WTC11 (cell line): ENCODE data around the gene DMXL2. TPM values are rescaled to one million over a fixed set of nuclear protein-coding genes. Genes with fewer than 3 reads are reported as not detected.

Experiments
- ATAC-seq: fragments of 200-7000 bp; cut with Tn5 transposase; 2 replicates; pipeline ENCODE4 v1.10.0; 2021; ENCODE audit warnings: mild to moderate bottlenecking, moderate library complexity
- CTCF ChIA-PET: fragments of 300-600 bp; sonication (Branson Sonifier 250); formaldehyde crosslinking; loops from one replicate; lab custom pipeline; 2021; ENCODE audit warnings: antibody characterized with exemption; lab: Charles Lee
- POLR2A ChIA-PET: fragments of 350-600 bp; sonication (Branson Sonifier 250); formaldehyde crosslinking; loops from one replicate; lab custom pipeline; 2021; ENCODE audit warnings: antibody characterized with exemption; lab: Charles Lee
- DNase-seq: peaks from one replicate; pipeline ENCODE4 v3.0.0; 2021; ENCODE audit warnings: low spot score
- H3K27ac Mint-ChIP-seq: 2 replicates; pipeline ENCODE4 v1.8.0; 2021; ENCODE audit warnings: mixed read lengths
- H3K27me3 Mint-ChIP-seq: 2 replicates; pipeline ENCODE4 v1.8.0; 2021; ENCODE audit warnings: low read depth, mild to moderate bottlenecking, moderate library complexity, mixed read lengths
- H3K36me3 Mint-ChIP-seq: 2 replicates; pipeline ENCODE4 v1.8.0; 2021; ENCODE audit warnings: mixed read lengths
- H3K4me1 Mint-ChIP-seq: 2 replicates; pipeline ENCODE4 v1.8.0; 2022; ENCODE audit warnings: mixed read lengths
- H3K4me3 Mint-ChIP-seq: 2 replicates; pipeline ENCODE4 v1.8.0; 2021; ENCODE audit warnings: mild to moderate bottlenecking, moderate library complexity, mixed read lengths
- H3K9me3 Mint-ChIP-seq: 2 replicates; pipeline ENCODE4 v1.8.0; 2021; ENCODE audit warnings: mixed read lengths
- ESRRA ChIP-seq: sonication (generic); formaldehyde crosslinking; IDR thresholded peaks from 2 replicates; pipeline ENCODE4 v1.8.1; 2022; ENCODE audit warnings: mild to moderate bottlenecking, missing genetic modification reagents, borderline replicate concordance
- FOXJ3 ChIP-seq: sonication (generic); formaldehyde crosslinking; IDR thresholded peaks from 2 replicates; pipeline ENCODE4 v1.9.0; 2021; ENCODE audit warnings: missing genetic modification reagents, mild to moderate bottlenecking, borderline replicate concordance
- GABPB1 ChIP-seq: sonication (generic); formaldehyde crosslinking; IDR thresholded peaks from 2 replicates; pipeline ENCODE4 v1.8.1; 2023; ENCODE audit warnings: mild to moderate bottlenecking, missing genetic modification reagents
- GTF2I ChIP-seq: fragments of 250-450 bp; sonication (Bioruptor Pico); conservative IDR thresholded peaks from 2 replicates; pipeline ENCODE4 v1.4.0; 2021; ENCODE audit warnings: mild to moderate bottlenecking
- HMGA2 ChIP-seq: fragments of 250-450 bp; sonication (Bioruptor Pico); IDR thresholded peaks from 2 replicates; pipeline ENCODE4 v1.4.0; 2021; ENCODE audit warnings: mild to moderate bottlenecking, moderate library complexity
- JUN ChIP-seq: sonication (generic); formaldehyde crosslinking; IDR thresholded peaks from 2 replicates; pipeline ENCODE4 v1.8.0; 2023; ENCODE audit warnings: mild to moderate bottlenecking, missing genetic modification reagents
- NFYB ChIP-seq: sonication (generic); formaldehyde crosslinking; conservative IDR thresholded peaks from 2 replicates; pipeline ENCODE4 v1.8.0; 2022; ENCODE audit warnings: low read depth, missing genetic modification reagents
- NR1H2 ChIP-seq: sonication (generic); formaldehyde crosslinking; IDR thresholded peaks from 2 replicates; pipeline ENCODE4 v1.9.0; 2021; ENCODE audit warnings: mild to moderate bottlenecking, moderate library complexity, missing genetic modification reagents
- PRRX2 ChIP-seq: fragments of 250-450 bp; sonication (Bioruptor Pico); IDR thresholded peaks from 2 replicates; pipeline ENCODE4 v1.8.0; 2021; ENCODE audit warnings: mild to moderate bottlenecking
- RELA ChIP-seq: sonication (generic); formaldehyde crosslinking; IDR thresholded peaks from 2 replicates; pipeline ENCODE4 v1.8.1; 2022; ENCODE audit warnings: missing genetic modification reagents, mild to moderate bottlenecking, borderline replicate concordance
- RORB ChIP-seq: fragments of 250-450 bp; sonication (Bioruptor Pico); IDR thresholded peaks from 2 replicates; pipeline ENCODE4 v1.9.0; 2021; ENCODE audit warnings: mild to moderate bottlenecking
- TEAD1 ChIP-seq: sonication (generic); formaldehyde crosslinking; IDR thresholded peaks from 2 replicates; pipeline ENCODE4 v1.8.0; 2022; ENCODE audit warnings: mild to moderate bottlenecking, missing genetic modification reagents
- ZNF138 ChIP-seq: sonication (generic); formaldehyde crosslinking; conservative IDR thresholded peaks from 2 replicates; pipeline ENCODE4 v1.8.1; 2022; ENCODE audit warnings: mild to moderate bottlenecking, moderate library complexity, missing genetic modification reagents
- ZNF219 ChIP-seq: sonication (generic); formaldehyde crosslinking; IDR thresholded peaks from 2 replicates; pipeline ENCODE4 v1.8.0; 2023; ENCODE audit warnings: missing genetic modification reagents, mild to moderate bottlenecking, borderline replicate concordance
- ZNF671 ChIP-seq: fragments of 250-450 bp; sonication (Bioruptor Pico); IDR thresholded peaks from 2 replicates; pipeline ENCODE4 v1.8.0; 2021; ENCODE audit warnings: mild to moderate bottlenecking
- total RNA-seq: library from RNA; stranded (reverse); gene quantifications from 3 replicates; pipeline ENCODE4 v1.2.3, GENCODE V29; 2021
- TF ChIP-seq, protein P1 (sequence below): sonication (generic); formaldehyde crosslinking; IDR thresholded peaks from 2 replicates; pipeline ENCODE4 v1.8.0; 2022; ENCODE audit warnings: mild to moderate bottlenecking, missing genetic modification reagents
- TF ChIP-seq, protein P2 (sequence below): sonication (generic); formaldehyde crosslinking; IDR thresholded peaks from 2 replicates; pipeline ENCODE4 v1.8.0; 2023; ENCODE audit warnings: missing genetic modification reagents
- TF ChIP-seq, protein P3 (sequence below): sonication (generic); formaldehyde crosslinking; IDR thresholded peaks from 2 replicates; pipeline ENCODE4 v1.8.1; 2023; ENCODE audit warnings: mild to moderate bottlenecking, missing genetic modification reagents, borderline replicate concordance
- TF ChIP-seq, protein P4 (sequence below): sonication (generic); formaldehyde crosslinking; IDR thresholded peaks from 2 replicates; pipeline ENCODE4 v1.8.1; 2023; ENCODE audit warnings: mild to moderate bottlenecking, moderate library complexity, missing genetic modification reagents
- TF ChIP-seq, protein P5 (sequence below): sonication (generic); formaldehyde crosslinking; conservative IDR thresholded peaks from 2 replicates; pipeline ENCODE4 v1.8.1; 2023; ENCODE audit warnings: mild to moderate bottlenecking, low read depth, missing genetic modification reagents, moderate library complexity

Gene DMXL2
- total RNA-seq, 1 experiment from 2014 or later, result 10.4 TPM

GRCh38 chr15:51550841-51551240 lies 71.7 kb downstream of the DMXL2 start:
- DNase-seq (no peak), ATAC-seq (no peak)
- no peak for TF ChIP-seq GTF2I (CRISPR knock-in tag)
- no peak for TF ChIP-seq NR1H2 (CRISPR knock-in tag)
- TF ChIP-seq, protein P1, sequence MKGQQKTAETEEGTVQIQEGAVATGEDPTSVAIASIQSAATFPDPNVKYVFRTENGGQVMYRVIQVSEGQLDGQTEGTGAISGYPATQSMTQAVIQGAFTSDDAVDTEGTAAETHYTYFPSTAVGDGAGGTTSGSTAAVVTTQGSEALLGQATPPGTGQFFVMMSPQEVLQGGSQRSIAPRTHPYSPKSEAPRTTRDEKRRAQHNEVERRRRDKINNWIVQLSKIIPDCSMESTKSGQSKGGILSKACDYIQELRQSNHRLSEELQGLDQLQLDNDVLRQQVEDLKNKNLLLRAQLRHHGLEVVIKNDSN (CRISPR knock-in tag), result no peak
- TF ChIP-seq ZNF138 (CRISPR knock-in tag), result no peak
- TF ChIP-seq ESRRA (CRISPR knock-in tag), result no peak
- no peak for TF ChIP-seq FOXJ3
- no peak for TF ChIP-seq ZNF219
- no peak for TF ChIP-seq PRRX2
- no peak for TF ChIP-seq JUN
- TF ChIP-seq HMGA2 (CRISPR knock-in tag), result no peak
- no peak for TF ChIP-seq NFYB (CRISPR knock-in tag)
- TF ChIP-seq TEAD1 (CRISPR knock-in tag), result no peak
- TF ChIP-seq, protein P2, sequence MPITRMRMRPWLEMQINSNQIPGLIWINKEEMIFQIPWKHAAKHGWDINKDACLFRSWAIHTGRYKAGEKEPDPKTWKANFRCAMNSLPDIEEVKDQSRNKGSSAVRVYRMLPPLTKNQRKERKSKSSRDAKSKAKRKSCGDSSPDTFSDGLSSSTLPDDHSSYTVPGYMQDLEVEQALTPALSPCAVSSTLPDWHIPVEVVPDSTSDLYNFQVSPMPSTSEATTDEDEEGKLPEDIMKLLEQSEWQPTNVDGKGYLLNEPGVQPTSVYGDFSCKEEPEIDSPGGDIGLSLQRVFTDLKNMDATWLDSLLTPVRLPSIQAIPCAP (CRISPR knock-in tag), result no peak
- TF ChIP-seq, protein P3, sequence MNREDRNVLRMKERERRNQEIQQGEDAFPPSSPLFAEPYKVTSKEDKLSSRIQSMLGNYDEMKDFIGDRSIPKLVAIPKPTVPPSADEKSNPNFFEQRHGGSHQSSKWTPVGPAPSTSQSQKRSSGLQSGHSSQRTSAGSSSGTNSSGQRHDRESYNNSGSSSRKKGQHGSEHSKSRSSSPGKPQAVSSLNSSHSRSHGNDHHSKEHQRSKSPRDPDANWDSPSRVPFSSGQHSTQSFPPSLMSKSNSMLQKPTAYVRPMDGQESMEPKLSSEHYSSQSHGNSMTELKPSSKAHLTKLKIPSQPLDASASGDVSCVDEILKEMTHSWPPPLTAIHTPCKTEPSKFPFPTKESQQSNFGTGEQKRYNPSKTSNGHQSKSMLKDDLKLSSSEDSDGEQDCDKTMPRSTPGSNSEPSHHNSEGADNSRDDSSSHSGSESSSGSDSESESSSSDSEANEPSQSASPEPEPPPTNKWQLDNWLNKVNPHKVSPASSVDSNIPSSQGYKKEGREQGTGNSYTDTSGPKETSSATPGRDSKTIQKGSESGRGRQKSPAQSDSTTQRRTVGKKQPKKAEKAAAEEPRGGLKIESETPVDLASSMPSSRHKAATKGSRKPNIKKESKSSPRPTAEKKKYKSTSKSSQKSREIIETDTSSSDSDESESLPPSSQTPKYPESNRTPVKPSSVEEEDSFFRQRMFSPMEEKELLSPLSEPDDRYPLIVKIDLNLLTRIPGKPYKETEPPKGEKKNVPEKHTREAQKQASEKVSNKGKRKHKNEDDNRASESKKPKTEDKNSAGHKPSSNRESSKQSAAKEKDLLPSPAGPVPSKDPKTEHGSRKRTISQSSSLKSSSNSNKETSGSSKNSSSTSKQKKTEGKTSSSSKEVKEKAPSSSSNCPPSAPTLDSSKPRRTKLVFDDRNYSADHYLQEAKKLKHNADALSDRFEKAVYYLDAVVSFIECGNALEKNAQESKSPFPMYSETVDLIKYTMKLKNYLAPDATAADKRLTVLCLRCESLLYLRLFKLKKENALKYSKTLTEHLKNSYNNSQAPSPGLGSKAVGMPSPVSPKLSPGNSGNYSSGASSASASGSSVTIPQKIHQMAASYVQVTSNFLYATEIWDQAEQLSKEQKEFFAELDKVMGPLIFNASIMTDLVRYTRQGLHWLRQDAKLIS (CRISPR knock-in tag), result no peak
- TF ChIP-seq, protein P4, sequence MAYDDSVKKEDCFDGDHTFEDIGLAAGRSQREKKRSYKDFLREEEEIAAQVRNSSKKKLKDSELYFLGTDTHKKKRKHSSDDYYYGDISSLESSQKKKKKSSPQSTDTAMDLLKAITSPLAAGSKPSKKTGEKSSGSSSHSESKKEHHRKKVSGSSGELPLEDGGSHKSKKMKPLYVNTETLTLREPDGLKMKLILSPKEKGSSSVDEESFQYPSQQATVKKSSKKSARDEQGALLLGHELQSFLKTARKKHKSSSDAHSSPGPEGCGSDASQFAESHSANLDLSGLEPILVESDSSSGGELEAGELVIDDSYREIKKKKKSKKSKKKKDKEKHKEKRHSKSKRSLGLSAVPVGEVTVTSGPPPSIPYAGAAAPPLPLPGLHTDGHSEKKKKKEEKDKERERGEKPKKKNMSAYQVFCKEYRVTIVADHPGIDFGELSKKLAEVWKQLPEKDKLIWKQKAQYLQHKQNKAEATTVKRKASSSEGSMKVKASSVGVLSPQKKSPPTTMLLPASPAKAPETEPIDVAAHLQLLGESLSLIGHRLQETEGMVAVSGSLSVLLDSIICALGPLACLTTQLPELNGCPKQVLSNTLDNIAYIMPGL (CRISPR knock-in tag), result no peak
- TF ChIP-seq GABPB1 (CRISPR knock-in tag), result no peak
- no peak for TF ChIP-seq ZNF671 (CRISPR knock-in tag)
- no peak for TF ChIP-seq RORB (CRISPR knock-in tag)
- TF ChIP-seq, protein P5, sequence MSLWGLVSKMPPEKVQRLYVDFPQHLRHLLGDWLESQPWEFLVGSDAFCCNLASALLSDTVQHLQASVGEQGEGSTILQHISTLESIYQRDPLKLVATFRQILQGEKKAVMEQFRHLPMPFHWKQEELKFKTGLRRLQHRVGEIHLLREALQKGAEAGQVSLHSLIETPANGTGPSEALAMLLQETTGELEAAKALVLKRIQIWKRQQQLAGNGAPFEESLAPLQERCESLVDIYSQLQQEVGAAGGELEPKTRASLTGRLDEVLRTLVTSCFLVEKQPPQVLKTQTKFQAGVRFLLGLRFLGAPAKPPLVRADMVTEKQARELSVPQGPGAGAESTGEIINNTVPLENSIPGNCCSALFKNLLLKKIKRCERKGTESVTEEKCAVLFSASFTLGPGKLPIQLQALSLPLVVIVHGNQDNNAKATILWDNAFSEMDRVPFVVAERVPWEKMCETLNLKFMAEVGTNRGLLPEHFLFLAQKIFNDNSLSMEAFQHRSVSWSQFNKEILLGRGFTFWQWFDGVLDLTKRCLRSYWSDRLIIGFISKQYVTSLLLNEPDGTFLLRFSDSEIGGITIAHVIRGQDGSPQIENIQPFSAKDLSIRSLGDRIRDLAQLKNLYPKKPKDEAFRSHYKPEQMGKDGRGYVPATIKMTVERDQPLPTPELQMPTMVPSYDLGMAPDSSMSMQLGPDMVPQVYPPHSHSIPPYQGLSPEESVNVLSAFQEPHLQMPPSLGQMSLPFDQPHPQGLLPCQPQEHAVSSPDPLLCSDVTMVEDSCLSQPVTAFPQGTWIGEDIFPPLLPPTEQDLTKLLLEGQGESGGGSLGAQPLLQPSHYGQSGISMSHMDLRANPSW, result no peak
- no peak for TF ChIP-seq RELA (CRISPR knock-in tag)
- H3K27me3 Mint-ChIP-seq, result no peaks in the 10 kb centered on the region
- no peak overlapping the region for H3K27ac Mint-ChIP-seq
- POLR2A ChIA-PET, result no interaction called here
- no peaks in the 10 kb centered on the region for H3K4me1 Mint-ChIP-seq
- H3K9me3 Mint-ChIP-seq, result no peaks in the 10 kb centered on the region
- no peaks in the 10 kb centered on the region for H3K36me3 Mint-ChIP-seq
- no peak overlapping the region for H3K4me3 Mint-ChIP-seq
- CTCF ChIA-PET, result interaction anchor here (1.3 kb wide), 1 partner anchor 14 kb away, joined by 6 read pairs; no protein-coding TSS in a partner anchor
